Astrocyte of the hippocampus (primary cell): ENCODE measurements around the gene RAB44.

Experiments
- DNase-seq: peaks from one replicate; pipeline ENCODE4 v3.0.0; 2011; ENCODE audit warnings: low read depth, low spot score

RAB44 gene

DNA sequence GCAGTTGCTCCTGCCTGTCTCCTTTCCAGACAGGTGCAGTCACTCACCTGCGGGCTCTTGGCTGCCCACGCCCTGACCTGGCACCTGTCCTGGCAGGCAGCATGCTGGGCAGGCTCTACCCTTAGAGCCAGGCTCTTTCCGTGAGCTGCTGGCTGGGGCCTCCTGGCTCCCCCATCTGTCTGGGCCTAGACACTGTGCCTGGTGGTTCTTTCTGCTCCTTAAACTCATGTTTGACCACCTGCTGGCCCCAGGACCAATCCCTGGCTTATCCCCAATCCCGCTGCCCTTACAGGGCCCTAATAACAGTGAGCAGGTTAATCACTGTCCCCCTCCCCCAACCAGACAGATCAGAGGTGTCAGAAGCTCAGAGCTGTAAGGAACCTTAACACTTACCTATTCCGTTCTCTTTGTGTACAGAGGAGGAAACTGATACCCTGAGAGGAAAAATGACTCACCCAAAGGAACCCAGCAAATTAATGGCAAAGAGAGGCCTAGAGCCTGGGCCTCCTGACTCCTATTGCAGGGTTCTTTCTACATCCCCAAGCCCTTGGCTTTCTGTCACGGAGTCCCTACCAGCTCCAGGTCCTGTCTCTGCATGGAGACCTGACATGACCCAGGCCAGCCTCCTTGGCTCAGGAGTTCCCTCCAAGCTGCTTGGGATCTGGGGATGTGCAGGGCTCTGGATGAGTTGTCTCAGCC lies 54.7 kb downstream of the RAB44 start:
- no peak for DNase-seq

DNA sequence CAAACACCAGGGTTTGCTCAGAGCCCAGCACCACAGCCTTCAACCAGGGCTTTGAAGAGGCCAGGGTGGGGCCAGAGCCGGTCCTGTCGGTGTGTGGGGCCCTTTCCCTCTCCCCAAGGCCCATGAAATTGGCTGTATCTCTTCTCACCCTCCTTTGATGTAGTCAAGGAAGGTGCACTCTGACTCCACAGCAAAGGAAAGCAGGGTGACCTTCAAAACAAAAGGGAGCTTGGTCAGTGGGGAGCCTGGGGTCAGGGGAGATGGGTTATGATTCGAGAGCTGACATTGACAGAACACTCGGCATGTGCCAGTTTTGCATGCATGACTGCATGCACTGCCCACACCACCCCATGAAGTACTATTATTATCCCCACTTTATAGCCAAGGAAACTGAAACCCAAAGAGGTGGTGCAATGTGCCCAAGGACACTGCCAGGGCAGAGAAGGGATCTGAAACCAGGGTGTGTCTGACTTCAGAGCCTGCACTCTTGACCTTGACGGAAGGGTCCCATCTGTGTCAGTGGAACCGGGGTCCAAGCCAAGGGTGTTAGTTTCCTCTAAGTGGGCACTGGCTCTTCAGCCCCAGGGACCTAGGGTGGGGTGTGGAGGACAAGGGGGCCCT lies 55.4 kb downstream of the RAB44 start:
- no peak for DNase-seq

DNA sequence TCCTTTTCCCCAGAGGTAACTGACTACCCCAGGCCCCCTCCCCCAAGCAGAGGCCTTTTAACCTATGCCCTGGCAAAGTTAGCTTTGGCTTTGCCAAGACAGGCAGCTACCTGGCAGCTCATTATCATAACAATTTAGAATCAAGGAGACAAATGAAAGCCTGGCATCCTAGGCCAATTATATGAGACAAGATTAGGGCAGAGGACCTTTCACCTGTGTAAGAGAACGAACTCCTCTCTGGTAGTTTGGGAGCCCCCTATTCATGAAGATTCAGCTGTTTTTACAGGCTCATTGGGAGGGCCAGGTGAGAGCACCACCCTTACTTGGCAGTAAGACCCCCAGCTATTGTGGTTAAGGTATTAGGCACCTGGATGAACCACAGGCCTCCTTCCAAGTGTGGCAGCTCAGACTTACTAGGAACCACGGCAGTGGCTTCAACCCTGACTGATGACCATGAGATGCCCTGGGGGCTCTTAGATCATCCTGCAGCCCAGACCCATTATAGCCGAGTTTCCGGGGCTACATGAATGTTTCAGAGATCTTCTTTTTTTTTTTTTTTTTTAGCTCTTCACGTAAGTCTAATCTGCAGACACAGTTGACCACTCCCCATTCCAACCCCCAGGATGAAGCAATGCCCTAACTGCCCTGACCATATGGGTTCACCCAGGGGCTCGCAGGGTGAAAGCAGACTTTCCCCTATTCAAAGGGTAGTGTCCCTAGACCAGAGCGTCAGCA lies 56.2 kb downstream of the RAB44 start:
- no peak for DNase-seq

DNA sequence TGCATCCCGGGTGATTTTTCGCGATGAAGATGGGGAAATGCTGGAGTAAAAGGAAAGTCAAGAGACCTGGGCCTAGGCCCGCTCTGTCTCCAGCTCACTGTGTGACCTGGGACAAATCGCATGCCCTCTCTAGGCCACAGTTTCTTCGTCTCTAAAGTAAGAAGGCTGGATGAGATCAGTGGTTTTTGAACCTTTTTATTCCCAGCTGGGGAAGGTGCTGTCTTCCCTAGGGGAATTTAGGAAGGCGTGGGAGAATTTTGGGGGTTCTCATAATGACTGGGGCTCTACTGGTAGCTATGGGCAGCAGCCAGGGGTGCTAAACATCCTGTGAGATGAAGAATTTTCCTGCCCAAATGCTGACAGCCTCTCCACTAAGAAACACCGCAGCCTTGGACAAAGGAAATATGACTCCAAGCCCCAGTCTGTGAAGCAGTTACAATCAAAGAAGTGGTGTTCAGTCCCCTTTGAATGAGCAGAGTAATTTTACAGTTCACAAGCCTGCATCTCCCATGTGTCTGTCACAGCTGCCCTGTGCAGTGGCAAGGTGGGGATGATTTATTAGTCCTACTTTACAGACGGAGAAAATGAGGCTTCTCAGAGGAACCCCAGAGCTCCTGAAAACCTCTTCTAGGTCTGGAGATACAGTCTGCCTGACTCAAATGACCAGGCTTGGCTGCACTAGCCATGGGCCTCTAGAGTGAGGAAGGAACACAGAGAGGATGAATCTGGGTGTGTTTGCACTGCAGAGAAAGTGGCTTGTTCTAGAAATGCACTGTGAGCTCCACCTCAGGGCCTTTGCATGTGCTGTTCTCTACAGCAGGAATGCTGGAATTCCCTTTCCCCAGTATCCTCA lies 57.2 kb downstream of the RAB44 start:
- no peak for DNase-seq

DNA sequence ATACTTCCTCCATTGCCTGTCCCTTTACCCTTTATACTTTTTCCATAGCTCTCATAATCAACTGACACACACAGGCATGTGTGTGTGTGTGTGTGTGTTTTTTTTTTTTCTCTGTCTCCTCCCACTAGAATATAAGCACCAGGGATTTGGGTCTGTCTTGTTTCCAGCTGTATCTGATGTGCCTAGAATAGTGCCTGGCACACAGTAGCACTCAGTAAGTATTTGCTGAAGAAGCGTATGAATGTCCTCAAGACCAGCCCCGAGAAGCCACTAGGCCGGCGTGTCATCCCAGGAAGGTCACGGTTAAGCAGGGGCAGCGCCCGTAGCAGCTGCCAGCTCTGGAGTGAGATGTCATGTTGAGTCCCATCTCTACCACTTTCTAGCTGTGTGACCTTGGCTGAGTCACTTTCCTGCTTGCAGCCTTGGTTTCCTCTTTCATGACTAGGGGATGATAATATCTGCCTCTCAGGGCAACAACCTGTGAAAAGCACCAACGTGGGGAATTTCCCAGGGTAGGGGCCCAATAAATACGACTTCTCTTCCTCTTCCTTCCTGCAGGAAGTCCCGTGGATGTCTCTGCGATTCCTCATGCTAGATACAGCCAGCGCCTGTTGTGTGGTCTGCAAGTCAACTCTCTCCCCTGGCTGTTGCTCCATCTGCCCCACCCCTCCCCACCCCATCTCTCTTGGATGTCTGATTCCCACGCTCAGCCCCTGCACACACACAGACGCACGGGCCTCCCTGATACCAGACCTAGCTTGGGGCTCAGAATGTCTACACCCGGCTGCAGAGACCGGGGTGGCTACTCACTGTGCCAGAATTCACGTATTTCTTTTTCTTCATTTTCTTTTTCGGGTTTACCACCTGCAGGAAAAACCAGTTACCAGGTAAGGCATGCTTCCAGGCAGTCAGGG lies 58.1 kb downstream of the RAB44 start:
- no peak for DNase-seq

DNA sequence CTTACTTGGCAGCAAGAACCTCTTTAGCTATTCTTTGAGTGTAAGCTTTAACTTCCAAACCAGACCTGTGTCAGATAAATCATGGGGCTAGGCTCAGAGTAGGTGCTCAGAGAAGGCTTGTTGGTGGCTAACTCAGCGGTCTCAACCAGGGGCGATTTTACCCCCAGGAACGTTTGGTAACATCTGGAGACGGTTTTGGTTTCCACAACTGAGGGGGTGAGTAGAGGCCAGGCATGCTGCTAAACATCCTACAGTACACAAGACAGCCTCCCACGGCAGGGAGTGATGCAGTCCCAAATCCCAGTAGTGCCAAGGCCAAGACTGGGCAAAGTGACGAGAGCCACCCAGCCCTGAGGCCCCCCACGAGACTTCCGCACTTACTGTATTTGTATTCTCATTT lies 59.2 kb downstream of the RAB44 start:
- DNase-seq, result no peak

DNA sequence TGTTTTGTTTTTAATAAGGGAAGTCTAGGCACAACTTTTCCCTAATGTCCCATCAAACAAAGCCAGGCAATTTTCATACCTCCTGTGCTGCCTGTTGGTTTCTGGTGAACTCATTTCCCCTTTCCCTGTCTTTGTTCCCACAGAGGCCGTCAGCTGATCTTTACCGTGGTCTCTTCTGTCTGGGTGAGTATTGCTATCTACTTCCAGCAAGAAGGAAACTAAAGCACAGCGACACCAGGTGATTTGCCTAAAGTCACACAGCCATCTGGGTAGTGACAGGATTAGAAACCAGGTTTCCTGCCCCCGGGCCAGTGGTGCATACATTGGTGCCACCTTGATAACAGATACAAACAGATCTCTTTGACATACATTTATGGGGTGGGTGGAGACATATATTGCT lies 59.6 kb downstream of the RAB44 start:
- no peak for DNase-seq

DNA sequence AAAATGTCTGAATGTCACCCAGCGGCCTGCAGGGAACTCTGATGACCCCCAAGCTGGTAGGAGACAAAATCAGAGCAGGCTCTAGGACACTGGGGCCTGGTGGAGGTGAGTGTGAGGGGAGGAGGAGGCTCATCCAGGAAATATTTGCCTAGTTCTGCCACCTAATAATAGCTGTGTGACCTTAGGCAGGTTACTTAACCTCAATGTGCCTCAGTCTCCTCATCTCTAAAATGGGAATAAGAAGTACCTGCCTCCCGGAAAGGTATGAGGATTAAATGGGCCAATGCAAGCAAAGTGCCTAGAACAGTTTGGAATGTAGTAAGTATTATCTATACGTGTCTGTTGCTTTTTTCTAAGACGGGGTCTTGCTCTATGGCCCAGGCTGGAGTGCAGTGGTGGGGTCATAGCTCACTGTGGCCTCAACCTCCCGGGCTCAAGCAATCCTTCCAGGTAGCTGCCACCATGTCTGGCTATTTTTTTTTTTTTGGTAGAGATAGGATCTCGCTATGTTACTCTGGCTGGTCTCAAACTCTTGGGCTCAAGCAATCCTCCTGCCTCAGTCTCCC lies 60.4 kb downstream of the RAB44 start:
- no peak for DNase-seq

DNA sequence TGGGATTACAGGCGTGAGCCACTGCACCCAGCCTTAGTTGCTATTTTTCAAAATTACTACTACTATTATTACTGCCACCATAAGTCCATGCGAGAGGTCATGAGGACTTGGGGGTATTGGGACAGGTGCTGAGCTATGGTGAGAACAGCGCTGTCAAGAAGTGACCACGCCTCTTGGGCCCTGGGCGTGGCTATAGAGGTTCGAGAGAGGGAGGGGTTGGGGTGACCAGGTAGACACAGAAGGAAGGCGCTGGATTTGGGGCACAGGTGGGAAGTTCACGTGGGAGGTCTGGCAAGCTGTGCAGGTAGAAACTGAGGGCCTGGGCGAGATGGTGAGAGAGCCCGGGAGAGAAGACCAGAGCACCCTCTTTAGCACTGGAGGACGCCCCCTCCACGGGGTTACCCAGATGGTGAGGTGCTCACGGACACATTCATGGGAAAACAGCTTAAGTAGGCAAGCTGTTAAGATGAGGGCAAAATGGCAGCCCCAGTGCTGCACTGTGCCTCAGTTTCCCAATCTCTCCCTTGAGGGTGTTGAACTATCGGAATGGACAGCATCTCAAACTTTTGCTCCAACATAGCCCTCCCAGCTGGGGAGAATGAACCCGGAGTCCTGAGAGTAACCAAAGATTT lies 61.0 kb downstream of the RAB44 start:
- DNase-seq, result no peak

DNA sequence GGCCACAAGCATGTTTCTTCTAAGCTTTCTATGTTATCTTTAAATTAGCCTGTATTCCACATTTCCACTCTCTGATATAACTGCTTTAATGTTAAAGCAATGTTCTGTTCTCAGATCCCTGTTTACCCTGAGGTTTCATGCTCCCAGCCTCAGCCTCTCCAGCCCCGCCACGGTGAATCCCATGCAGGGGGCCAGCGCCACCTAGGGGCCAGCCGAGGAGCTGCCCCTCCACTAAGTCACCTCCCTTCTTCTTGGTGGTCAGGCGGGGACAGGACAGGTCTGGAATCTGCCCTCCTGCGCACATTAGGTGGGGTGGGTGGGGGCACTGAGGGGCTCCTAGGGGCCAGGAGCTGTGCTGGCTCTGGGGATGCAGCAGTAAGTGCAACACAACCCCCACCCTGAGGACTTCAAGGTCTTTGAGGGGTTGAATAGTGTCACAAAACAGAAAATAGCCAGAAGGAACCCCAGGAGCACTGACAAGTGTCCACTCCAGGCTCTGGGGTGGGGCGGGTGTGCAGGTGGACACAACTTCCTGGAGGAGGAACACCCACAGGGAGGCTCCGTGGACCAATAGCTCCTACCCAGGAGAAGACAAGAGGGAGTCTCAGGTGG lies 61.6 kb downstream of the RAB44 start:
- DNase-seq, result peak; percentile 91

DNA sequence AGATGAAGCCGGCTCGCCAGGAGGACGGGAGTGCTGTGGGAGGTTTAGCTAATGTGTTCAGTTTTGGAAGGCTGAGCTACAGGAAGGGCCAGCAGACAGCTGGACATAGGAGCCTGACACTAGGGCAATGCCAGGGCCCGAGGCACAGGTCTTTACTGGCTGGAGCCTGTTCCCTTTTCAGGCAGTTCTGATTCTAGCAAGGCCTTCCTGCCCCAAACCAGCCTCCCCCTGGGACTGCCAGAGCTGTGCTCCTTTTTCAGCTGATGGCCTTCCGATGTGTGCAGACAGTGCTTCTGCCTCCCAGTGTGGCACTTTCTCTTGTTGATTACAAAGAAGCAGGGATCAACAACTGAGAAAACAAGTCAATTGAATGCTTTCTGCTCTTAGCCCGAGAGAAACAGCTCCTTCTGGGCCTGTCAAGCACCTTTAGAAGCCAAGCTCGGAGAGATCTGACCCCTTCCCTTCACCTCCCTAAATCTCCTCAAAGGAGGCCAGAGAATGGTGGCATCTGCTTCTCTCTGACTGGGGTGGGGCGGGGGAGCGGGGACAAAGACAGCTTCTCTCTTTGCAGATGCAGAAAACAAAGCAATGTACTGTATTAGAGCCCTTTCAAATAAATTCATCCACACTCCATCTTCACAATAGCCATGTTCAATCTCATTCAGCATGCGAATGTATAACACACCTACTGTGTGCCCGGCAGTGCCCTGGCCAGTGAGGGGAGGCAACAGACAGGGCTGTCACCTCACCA lies 63.2 kb downstream of the RAB44 start:
- no peak for DNase-seq

DNA sequence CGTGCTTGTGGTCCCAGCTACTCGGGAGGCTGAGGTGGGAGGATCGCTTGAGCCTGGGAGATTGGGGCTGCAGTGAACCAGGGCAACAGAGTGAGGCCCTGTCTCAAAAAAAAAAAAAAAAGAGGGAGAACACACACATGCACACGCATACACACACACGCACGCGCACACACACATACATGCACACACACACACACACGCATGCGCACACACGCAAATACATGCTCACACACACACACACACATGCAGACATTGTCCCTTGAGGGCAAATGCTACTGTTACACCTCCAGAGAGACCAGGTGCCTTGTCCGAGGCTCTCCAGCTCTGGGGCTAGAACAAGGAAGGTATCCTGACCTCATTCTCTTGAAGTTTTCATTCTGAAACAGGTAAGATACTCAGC lies 64.5 kb downstream of the RAB44 start:
- DNase-seq, result no peak

DNA sequence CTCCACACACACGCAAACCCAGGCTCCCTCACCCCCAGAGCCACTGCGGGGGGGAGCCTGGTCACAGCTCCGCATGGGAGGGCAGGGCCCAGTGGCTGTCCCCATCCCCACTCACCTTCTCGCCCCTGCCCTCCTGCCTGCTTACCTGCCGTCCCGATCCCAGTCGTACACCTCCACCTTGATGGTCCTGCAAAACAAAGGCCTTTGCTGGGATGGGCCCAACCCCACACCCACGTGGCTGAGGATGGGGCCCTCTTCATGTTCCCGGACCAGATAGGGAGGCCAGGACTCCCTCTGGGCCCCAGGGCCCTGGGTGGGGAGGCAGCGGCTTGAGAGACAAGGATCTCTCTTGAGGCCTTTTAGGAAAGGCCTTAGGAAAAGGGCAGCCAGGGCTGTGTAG lies 67.6 kb downstream of the RAB44 start:
- no peak for DNase-seq

DNA sequence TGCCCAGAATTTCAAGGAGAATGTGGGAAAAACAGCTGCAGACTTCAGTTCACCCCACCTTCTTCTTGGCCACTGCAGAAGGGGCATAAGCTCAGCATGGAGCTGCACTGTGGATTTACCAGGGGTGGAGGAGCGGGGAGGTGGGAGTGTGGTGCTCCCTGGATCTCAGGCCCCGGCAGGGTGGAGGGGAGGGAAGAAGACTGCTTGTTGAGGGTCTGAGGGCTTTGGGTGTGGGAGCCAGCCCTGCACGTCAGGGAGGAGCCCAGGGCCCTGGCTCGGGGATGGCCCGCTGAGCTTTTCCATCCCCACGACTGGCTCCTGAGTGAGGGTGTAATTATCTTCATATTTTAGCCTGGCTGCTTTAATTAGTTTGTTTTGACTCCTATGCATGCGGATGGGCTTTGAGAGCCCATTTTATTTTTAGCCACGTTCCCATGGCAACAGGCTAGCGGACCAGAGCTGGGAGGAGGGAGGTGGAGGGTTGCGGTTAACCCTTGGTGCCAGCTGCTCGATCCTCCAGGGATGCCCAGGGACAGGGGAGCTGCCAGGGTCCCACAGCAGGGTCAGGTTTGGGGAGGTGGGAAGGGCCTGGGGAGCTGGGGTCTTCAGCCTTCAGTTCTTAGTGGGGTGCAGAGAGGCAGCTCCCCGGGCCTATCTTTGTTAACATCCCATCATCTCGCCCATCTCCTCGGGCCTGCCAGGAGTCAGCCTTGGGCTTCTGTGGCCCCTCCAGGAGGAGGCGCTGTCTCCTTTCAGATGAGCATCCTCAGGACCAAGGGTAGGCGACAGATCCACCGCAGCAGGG lies 68.2 kb downstream of the RAB44 start:
- DNase-seq, result peak; percentile 96

DNA sequence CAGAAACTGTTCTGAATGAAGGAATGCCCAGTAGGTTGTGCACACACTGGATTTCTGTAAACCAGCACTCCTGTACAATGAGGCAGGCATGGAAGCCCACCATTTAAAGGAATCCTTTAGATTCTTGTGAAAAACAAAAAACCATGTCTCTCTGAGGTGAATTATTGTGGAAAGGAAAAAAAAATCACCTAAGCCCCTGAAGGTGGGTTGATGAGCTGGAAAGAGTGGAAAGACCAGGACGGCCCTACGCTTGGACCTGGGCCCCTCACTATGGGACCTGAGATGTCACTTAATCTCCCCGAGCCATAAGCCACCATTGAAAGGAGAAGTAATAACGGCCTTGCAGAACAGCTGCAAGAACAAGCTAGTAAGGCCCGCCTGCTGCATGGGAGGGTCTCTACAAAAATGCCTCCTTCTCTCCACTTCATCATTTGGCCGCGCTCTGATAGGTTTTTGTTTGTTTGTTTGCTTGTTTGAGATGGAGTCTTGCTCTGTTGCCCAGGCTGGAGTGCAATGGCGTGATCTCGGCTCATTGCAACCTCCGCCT lies 68.8 kb downstream of the RAB44 start:
- no peak for DNase-seq

DNA sequence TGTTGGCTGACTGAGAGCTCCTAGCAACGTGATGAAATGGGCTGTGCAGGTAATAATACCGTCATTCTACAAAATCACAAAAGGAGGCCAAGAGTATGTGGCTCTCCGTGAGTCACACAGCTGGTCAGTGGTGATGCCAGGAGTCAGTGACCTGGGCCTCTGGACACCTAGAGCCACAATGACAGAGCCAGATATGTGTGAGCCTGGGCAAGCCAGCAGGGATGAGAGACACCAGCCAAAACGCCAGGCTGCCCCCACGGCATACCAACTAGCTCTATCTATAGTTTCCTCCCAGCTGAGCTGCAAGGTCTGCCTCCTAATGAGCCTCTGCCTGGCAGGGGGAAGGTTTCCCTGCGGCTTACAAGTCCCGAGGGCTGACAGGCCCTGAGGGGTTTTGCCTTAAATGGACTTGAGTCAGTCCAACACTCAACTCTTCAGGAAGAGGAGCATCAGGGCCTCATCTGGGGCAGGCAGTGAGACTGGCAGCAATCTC lies 71.6 kb downstream of the RAB44 start:
- DNase-seq, result peak; percentile 68

DNA sequence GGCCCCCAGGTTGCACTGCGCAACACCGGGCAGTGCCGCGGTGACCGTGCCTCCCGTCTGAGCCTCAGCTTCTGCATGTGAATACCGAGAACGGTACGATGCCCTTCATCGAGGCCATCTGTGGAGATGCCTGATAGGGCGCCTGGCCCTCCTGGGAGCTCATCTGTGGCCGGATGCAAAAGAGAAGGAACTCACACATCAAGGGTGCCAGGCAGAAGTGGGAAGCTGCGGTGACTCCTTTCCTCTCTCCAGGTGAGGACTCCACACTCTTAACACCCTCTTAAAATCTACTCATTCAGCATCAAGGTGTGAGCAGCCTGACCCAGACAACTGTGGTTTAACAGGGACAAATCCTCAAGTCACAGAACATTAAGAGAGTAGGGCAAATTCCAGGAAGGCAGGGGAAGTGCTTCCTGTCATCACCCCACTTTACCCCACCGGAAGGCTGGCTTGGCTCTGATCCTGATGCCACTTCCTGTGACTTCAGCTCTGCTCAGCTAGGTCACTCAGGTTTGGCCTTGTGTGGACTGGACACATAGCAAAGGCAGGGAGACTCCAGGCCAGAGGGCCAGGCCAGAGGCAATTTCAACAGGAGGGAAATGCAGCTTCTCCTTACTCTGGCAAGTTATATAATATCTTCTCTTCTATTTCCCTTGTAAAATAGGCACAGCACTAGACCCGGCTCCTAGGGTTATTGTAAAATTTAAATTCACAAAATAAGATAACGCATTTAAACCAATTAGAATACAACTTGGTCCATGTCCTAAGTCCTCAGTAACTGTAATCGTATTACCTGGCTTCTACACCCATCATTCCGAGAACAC lies 72.3 kb downstream of the RAB44 start:
- peak; percentile 30 for DNase-seq
